Central memory CD8-positive, alpha-beta T cell (primary cell): ENCODE data around the gene SRPX2.
A peak's percentile ranks its signal among the peaks of the same experiment; 100 is the strongest.

Experiments
- ATAC-seq: fragments of 150-1000 bp; cut with Tn5 transposase; replicated peaks from 2 replicates; pipeline ENCODE4 v1.10.0; 2022; ENCODE audit warnings: mild to moderate bottlenecking, moderate FRiP score, moderate number of reproducible peaks; ENCODE audit not compliant: poor library complexity, severe bottlenecking; ENCODE audit errors: extremely low read depth
- DNase-seq, 2 donors: peaks; one replicate each; pipeline ENCODE4 v3.0.0; 2021; ENCODE audit warnings: low spot score in 2 of 2
- H3K27ac Mint-ChIP-seq: one replicate; pipeline ENCODE4 v1.8.0; 2022; ENCODE audit warnings: low read depth, mild to moderate bottlenecking, moderate library complexity, mixed read lengths
- H3K27me3 Mint-ChIP-seq: one replicate; pipeline ENCODE4 v1.8.0; 2022; ENCODE audit warnings: mixed read lengths
- H3K36me3 Mint-ChIP-seq: one replicate; pipeline ENCODE4 v1.8.0; 2022; ENCODE audit warnings: mild to moderate bottlenecking, moderate library complexity, mixed read lengths; ENCODE audit not compliant: insufficient read depth
- H3K4me1 Mint-ChIP-seq: one replicate; pipeline ENCODE4 v1.8.0; 2022; ENCODE audit warnings: mixed read lengths
- H3K4me3 Mint-ChIP-seq: one replicate; pipeline ENCODE4 v1.8.0; 2022; ENCODE audit warnings: mild to moderate bottlenecking, moderate library complexity, mixed read lengths
- H3K9me3 Mint-ChIP-seq: one replicate; pipeline ENCODE4 v1.8.0; 2022; ENCODE audit warnings: mixed read lengths

SRPX2 gene

GRCh38 chrX:100635989-100636320 lies 8.0 kb upstream of the SRPX2 start:
- DNase-seq (no peak), ATAC-seq (no peak)
- H3K36me3 Mint-ChIP-seq = no peaks in the 10 kb centered on the region
- H3K4me1 Mint-ChIP-seq = peaks cover 9% of the 10 kb centered on the region
- H3K27ac Mint-ChIP-seq = no peak overlapping the region
- peak overlapping the region; percentile 81 for H3K4me3 Mint-ChIP-seq
- H3K9me3 Mint-ChIP-seq = no peaks in the 10 kb centered on the region
- H3K27me3 Mint-ChIP-seq = peaks cover 19% of the 10 kb centered on the region

DNA sequence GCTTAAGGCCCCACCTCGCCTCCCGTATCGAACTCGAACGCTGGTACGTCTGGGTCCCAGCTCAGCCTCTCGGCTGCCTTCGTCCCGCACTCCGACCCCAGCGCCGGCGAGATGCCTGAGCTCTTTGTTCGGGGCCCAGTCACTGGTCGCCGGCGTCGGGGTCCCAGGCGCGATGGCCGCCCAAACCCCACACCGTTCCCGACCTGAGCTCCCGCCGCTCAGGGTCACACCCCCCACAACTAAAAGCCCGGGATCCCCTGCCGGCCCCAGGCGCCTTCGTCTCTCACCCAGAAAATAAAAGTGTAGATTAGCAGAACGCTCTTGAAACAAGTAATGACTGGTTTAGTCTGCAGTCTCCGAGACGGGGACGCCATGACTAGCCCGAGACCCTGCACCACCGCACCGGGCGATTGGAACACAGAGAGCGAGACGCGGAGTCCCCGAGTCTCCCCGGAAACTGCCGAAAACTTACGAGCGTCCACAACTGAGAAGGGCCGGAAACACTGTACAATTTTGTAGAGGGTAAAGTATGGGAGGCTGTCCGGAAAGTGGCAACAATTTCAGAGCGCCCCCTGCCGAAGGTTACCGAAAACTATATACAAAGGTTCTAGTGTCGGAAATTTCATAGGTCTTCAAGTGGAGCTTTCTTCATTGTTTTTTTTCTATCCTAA lies 7.5 kb upstream of the SRPX2 start, which contains the start of gene TSPAN6:
TSPAN6 (minus strand) TSS at position 486 of the 671 bp plus-strand sequence; CDS start at position 374, 112 bp downstream.
- Mint-ChIP-seq H3K36me3 (no peaks in the 10 kb centered on the region), H3K27ac (no peak within 1 kb of the TSS), H3K4me3 (peak within 1 kb of the TSS; percentile 81), H3K9me3 (no peaks in the 10 kb centered on the region), H3K27me3 (peaks cover 19% of the 10 kb centered on the region), H3K4me1 (peaks cover 9% of the 10 kb centered on the region)
- peak; percentile 81 for ATAC-seq
- DNase-seq = peak; percentile 20 to 34

DNA sequence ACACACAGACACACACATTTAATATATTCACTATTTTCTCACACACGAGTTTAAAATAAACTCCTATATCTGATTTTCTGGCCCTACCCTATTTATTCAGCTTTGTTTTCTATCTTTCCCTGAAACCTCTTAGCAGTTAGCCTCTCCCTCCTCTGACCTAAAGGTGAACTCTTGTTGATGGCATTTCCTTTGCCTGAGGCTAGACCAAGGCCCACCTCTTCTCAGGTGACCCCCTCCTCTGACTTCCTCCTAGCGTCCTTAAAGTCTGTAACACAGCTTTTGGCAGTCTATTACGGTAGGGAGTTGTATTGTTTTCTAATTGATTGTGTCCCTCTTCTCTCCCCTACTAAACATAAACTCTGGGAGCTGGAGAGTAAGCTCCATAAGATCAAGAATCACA lies 1.7 kb upstream of the SRPX2 start:
- H3K27me3 Mint-ChIP-seq = peaks cover 28% of the 10 kb centered on the region
- ATAC-seq = no peak
- no peaks in the 10 kb centered on the region for H3K4me1 Mint-ChIP-seq
- no peak overlapping the region for H3K4me3 Mint-ChIP-seq
- DNase-seq = no peak
- no peak overlapping the region for H3K27ac Mint-ChIP-seq
- no peaks in the 10 kb centered on the region for H3K36me3 Mint-ChIP-seq
- H3K9me3 Mint-ChIP-seq = no peaks in the 10 kb centered on the region

DNA sequence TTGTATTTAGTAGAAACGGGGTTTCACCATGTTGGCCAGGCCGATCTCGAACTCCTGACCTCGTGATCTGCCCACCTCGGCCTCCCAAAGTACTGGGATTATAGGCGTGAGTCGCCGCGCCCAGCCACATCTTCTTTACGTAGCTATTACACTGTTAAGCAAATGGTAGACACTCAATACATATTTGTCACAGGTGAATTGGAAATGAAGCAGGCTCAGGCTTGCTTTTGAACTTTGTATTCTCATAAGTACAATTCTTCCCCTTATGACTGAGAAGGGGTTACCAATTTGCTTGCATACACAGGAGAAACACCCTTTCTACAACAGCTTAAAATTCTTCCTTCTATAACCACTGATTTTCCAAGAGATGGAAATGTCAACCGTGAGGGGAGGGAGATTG lies 787 bp upstream of the SRPX2 start:
- Mint-ChIP-seq H3K27me3 (peaks cover 28% of the 10 kb centered on the region), H3K9me3 (no peaks in the 10 kb centered on the region), H3K36me3 (no peaks in the 10 kb centered on the region), H3K4me3 (no peak overlapping the region), H3K27ac (no peak overlapping the region), H3K4me1 (no peaks in the 10 kb centered on the region)
- no peak for ATAC-seq
- no peak for DNase-seq

DNA sequence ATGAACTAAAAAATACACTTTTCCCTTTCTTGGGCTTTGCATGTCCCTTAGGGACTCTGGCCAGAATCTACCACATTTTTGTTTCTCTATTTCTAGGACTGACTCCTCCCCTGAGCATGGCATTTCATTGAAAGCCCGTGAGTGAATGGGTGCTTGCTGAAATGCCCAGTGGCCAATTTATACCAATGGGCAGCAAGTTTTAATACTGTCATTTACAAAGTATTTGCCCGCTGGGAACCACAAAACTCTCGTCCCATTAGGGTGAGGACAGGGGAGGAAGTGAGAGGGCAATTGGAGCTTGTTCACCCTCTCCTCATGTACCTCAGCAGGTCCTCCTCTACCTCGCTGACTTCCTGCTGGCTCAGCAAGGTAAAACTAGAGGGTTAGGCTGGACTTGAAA lies 1.1 kb downstream of the SRPX2 start:
- H3K36me3 Mint-ChIP-seq = no peaks in the 10 kb centered on the region
- no peak overlapping the region for H3K27ac Mint-ChIP-seq
- H3K27me3 Mint-ChIP-seq = peaks cover 19% of the 10 kb centered on the region
- H3K4me1 Mint-ChIP-seq = no peaks in the 10 kb centered on the region
- no peak overlapping the region for H3K4me3 Mint-ChIP-seq
- H3K9me3 Mint-ChIP-seq = no peaks in the 10 kb centered on the region
- DNase-seq (no peak), ATAC-seq (no peak)

GRCh38 chrX:100647095-100647494 lies 3.1 kb downstream of the SRPX2 start:
- Mint-ChIP-seq H3K9me3 (no peaks in the 10 kb centered on the region), H3K36me3 (no peaks in the 10 kb centered on the region)
- ATAC-seq = no peak

GRCh38 chrX:100647739-100648138 lies 3.7 kb downstream of the SRPX2 start:
- Mint-ChIP-seq H3K9me3 (no peaks in the 10 kb centered on the region), H3K4me3 (no peak overlapping the region), H3K36me3 (no peaks in the 10 kb centered on the region)

More at GRCh38 chrX:100647095-100647494, 3.1 kb downstream of the SRPX2 start:
- DNase-seq = no peak
- Mint-ChIP-seq H3K27me3 (peaks cover 17% of the 10 kb centered on the region), H3K4me1 (no peaks in the 10 kb centered on the region), H3K27ac (no peak overlapping the region), H3K4me3 (no peak overlapping the region)

GRCh38 chrX:100648458-100649417 lies 4.7 kb downstream of the SRPX2 start:
- no peak for DNase-seq
- H3K27me3 Mint-ChIP-seq = peaks cover 16% of the 10 kb centered on the region
- no peaks in the 10 kb centered on the region for H3K4me1 Mint-ChIP-seq
- no peak overlapping the region for H3K27ac Mint-ChIP-seq
- no peak overlapping the region for H3K4me3 Mint-ChIP-seq
- no peaks in the 10 kb centered on the region for H3K9me3 Mint-ChIP-seq
- no peaks in the 10 kb centered on the region for H3K36me3 Mint-ChIP-seq
- no peak for ATAC-seq

More at GRCh38 chrX:100647739-100648138, 3.7 kb downstream of the SRPX2 start:
- no peak for ATAC-seq
- DNase-seq = no peak
- Mint-ChIP-seq H3K27me3 (peaks cover 17% of the 10 kb centered on the region), H3K27ac (no peak overlapping the region), H3K4me1 (no peaks in the 10 kb centered on the region)

- Mint-ChIP-seq H3K9me3 (no peaks in the 10 kb centered on the region), H3K4me3 (no peak overlapping the region), H3K27me3 (peaks cover 6% of the 10 kb centered on the region), H3K4me1 (no peaks in the 10 kb centered on the region), H3K36me3 (no peaks in the 10 kb centered on the region), H3K27ac (no peak overlapping the region)
- DNase-seq (no peak), ATAC-seq (no peak)
Measured at GRCh38 chrX:100649550-100650356, 5.8 kb downstream of the SRPX2 start.

GRCh38 chrX:100650841-100651240 lies 6.8 kb downstream of the SRPX2 start:
- DNase-seq (no peak), ATAC-seq (no peak)
- Mint-ChIP-seq H3K27me3 (no peaks in the 10 kb centered on the region), H3K4me3 (no peak overlapping the region), H3K4me1 (no peaks in the 10 kb centered on the region), H3K9me3 (no peaks in the 10 kb centered on the region), H3K27ac (no peak overlapping the region), H3K36me3 (no peaks in the 10 kb centered on the region)

DNA sequence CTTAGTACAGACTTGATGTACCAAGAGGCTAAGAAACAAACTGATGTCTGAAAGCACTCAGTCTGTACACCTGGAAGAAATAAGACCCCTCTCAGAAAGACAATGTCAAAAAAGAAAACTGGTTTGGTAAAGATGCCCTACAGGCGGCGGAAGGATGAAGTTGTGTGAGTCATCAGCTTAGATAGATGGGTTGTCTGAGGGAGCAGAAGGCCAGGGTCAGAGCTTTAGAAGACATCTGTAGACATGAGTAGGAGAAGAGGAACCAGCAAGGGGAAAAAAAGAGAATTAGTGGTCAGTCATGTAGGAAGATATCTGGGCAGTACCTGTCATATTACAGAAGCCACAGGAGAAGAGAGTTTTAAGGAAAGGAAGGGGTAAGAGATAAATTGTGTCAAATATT lies 8.3 kb downstream of the SRPX2 start:
- no peak for DNase-seq
- Mint-ChIP-seq H3K36me3 (no peaks in the 10 kb centered on the region), H3K4me1 (no peaks in the 10 kb centered on the region), H3K27me3 (no peaks in the 10 kb centered on the region), H3K9me3 (no peaks in the 10 kb centered on the region), H3K4me3 (no peak overlapping the region), H3K27ac (no peak overlapping the region)
- no peak for ATAC-seq

GRCh38 chrX:100654261-100654660 lies 10.3 kb downstream of the SRPX2 start:
- Mint-ChIP-seq H3K4me3 (no peak overlapping the region), H3K4me1 (no peaks in the 10 kb centered on the region), H3K9me3 (no peaks in the 10 kb centered on the region), H3K27me3 (no peaks in the 10 kb centered on the region), H3K27ac (no peak overlapping the region), H3K36me3 (no peaks in the 10 kb centered on the region)
- ATAC-seq (no peak), DNase-seq (no peak)
